Esophagus muscularis mucosa (tissue), 4 donors: ENCODE data around the gene NISCH.

Experiments used
- EP300 ChIP-seq: sonication (generic); formaldehyde crosslinking; IDR thresholded peaks from one replicate; pipeline ENCODE4 v1.6.1; 2017; ENCODE audit warnings: antibody characterized with exemption
- POLR2A ChIP-seq: fragments of 450-650 bp; IDR thresholded peaks from one replicate; pipeline ENCODE4 v1.6.1; 2017; ENCODE audit warnings: antibody characterized with exemption, moderate library complexity, mild to moderate bottlenecking, low read depth
- POLR2AphosphoS5 ChIP-seq, 2 donors: sonication (generic); formaldehyde crosslinking; IDR thresholded peaks; one replicate each; pipeline ENCODE4 v1.6.1; 2017; ENCODE audit warnings: antibody characterized with exemption in 2 of 2
- TF ChIP-seq, protein P1 (sequence below), 3 experiments: fragments of 200-600 bp in 2 of 3; fragments of 450-650 bp in 1 of 3; sonication (generic) in 2 of 3; IDR thresholded peaks; one replicate each; pipeline ENCODE4 v1.5.1; 2017 to 2019; ENCODE audit warnings: antibody characterized with exemption in 3 of 3, mild to moderate bottlenecking in 2 of 3, moderate library complexity in 1 of 3

DNA sequence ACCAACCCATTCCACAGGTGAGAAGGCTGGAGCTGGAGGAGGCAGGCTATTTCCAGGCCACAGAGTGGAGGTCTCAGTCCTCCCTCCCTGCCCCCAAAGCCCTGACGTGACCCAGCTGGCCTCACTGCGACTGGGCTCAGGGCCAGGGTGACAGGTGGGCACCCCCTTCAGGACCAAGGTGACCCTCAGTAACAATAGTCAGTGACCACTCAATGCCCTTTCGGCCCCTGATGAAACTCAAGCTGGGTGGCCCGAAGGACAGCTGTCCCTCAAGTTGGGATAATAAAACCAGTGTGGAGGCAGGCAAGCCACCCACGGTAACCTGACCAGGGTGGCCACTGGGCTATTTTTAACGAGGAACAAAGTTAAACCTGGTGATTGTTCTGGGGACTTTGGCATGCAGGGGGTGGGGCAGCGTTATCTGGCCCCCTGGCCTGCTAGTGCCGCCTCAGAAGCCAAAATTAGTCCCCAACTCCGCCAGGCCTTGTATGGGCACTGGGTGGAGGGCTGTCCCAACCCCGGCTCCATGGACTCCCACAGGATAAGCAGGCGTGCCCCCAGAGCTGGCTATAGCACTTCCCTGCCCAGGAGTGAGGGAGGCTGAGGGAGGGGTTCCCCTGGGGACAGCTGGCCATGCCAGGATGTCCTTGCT is 2.7 kb upstream of the NISCH start:
- TF ChIP-seq, protein P1, sequence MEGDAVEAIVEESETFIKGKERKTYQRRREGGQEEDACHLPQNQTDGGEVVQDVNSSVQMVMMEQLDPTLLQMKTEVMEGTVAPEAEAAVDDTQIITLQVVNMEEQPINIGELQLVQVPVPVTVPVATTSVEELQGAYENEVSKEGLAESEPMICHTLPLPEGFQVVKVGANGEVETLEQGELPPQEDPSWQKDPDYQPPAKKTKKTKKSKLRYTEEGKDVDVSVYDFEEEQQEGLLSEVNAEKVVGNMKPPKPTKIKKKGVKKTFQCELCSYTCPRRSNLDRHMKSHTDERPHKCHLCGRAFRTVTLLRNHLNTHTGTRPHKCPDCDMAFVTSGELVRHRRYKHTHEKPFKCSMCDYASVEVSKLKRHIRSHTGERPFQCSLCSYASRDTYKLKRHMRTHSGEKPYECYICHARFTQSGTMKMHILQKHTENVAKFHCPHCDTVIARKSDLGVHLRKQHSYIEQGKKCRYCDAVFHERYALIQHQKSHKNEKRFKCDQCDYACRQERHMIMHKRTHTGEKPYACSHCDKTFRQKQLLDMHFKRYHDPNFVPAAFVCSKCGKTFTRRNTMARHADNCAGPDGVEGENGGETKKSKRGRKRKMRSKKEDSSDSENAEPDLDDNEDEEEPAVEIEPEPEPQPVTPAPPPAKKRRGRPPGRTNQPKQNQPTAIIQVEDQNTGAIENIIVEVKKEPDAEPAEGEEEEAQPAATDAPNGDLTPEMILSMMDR (IDR thresholded peaks at IDR 0.05): no peak
- TF ChIP-seq EP300 (no peak), POLR2A (no peak), POLR2AphosphoS5 (IDR thresholded peaks at IDR 0.05) (no peak)
